Esophagus muscularis mucosa (tissue), 3 donors: ENCODE data around the gene ZNF497.

Experiments used
- POLR2A ChIP-seq: fragments of 450-650 bp; IDR thresholded peaks from one replicate; pipeline ENCODE4 v1.6.1; 2017; ENCODE audit warnings: antibody characterized with exemption, moderate library complexity, mild to moderate bottlenecking, low read depth
- POLR2AphosphoS5 ChIP-seq, 2 donors: sonication (generic); formaldehyde crosslinking; IDR thresholded peaks; one replicate each; pipeline ENCODE4 v1.6.1; 2017; ENCODE audit warnings: antibody characterized with exemption in 2 of 2
- TF ChIP-seq, protein P1 (sequence below), 3 experiments: fragments of 200-600 bp in 2 of 3; fragments of 450-650 bp in 1 of 3; sonication (generic) in 2 of 3; IDR thresholded peaks; one replicate each; pipeline ENCODE4 v1.5.1; 2017 to 2019; ENCODE audit warnings: antibody characterized with exemption in 3 of 3, mild to moderate bottlenecking in 2 of 3, moderate library complexity in 1 of 3

DNA sequence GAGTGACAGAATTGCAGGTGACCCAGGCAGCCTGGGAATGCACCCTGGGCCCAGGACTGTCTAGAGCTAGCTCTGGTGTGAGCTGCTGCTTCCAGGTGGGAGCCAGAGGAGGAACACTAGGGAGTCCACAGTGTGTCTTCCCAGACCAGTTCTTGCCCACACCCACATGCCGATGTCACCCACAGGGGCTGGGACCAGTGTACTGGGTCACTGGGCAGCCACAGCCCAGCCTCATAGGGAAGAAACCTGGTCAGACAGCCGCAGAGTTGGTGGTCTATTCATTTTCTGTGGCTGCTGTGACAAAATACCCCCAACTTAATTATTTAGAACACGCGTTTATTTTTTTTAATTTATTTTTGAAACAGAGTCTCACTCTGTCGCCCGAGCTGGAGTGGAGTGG lies 36.0 kb upstream of the ZNF497 start:
- TF ChIP-seq POLR2A (no peak), POLR2AphosphoS5 (IDR thresholded peaks at IDR 0.05) (no peak)
- TF ChIP-seq, protein P1, sequence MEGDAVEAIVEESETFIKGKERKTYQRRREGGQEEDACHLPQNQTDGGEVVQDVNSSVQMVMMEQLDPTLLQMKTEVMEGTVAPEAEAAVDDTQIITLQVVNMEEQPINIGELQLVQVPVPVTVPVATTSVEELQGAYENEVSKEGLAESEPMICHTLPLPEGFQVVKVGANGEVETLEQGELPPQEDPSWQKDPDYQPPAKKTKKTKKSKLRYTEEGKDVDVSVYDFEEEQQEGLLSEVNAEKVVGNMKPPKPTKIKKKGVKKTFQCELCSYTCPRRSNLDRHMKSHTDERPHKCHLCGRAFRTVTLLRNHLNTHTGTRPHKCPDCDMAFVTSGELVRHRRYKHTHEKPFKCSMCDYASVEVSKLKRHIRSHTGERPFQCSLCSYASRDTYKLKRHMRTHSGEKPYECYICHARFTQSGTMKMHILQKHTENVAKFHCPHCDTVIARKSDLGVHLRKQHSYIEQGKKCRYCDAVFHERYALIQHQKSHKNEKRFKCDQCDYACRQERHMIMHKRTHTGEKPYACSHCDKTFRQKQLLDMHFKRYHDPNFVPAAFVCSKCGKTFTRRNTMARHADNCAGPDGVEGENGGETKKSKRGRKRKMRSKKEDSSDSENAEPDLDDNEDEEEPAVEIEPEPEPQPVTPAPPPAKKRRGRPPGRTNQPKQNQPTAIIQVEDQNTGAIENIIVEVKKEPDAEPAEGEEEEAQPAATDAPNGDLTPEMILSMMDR (IDR thresholded peaks at IDR 0.05) = no peak
